Tibial nerve (tissue), 4 donors: ENCODE results near the gene ATXN10. TPM values are rescaled to one million over a fixed set of nuclear protein-coding genes. Genes with fewer than 3 reads are reported as not detected.

Source experiments
- DNase-seq, 2 donors: peaks; one replicate each; pipeline ENCODE4 v3.0.0-alpha.2; 2019; ENCODE audit warnings: low spot score in 2 of 2
- H3K27ac ChIP-seq, 4 donors: fragments of 200-600 bp; sonication (generic) in 3 of 4; one replicate each; pipeline ENCODE4 v1.5.1; 2017 to 2019; ENCODE audit warnings: mild to moderate bottlenecking in 1 of 4
- H3K27me3 ChIP-seq, 2 donors: fragments of 200-600 bp; sonication (generic) in 1 of 2; one replicate each; pipeline versions ENCODE4 v1.5.1 to v1.6.0; 2017 to 2019
- H3K36me3 ChIP-seq, 3 donors: fragments of 200-600 bp; sonication (generic); one replicate each; pipeline ENCODE4 v1.5.1; 2018 to 2019
- H3K4me1 ChIP-seq, 4 donors: fragments of 200-600 bp; sonication (generic) in 3 of 4; one replicate each; pipeline ENCODE4 v1.5.1; 2017 to 2019
- H3K4me3 ChIP-seq, 4 donors: fragments of 200-600 bp; sonication (generic) in 3 of 4; one replicate each; pipeline ENCODE4 v1.5.1; 2017 to 2019; ENCODE audit warnings: mild to moderate bottlenecking in 1 of 4, moderate library complexity in 1 of 4
- H3K9me3 ChIP-seq, 4 donors: fragments of 200-600 bp; sonication (generic) in 3 of 4; one replicate each; pipeline ENCODE4 v1.5.1; 2017 to 2019
- CTCF ChIP-seq, 5 experiments: fragments of 200-600 bp in 3 of 5; fragments of 450-650 bp in 2 of 5; sonication (generic) in 3 of 5; IDR thresholded peaks; one replicate each; pipeline ENCODE4 v1.5.1; 2016 to 2019; ENCODE audit warnings: antibody characterized with exemption in 5 of 5, mild to moderate bottlenecking in 3 of 5, moderate library complexity in 2 of 5
- EP300 ChIP-seq, 2 donors: sonication (generic); formaldehyde crosslinking; IDR thresholded peaks; one replicate each; pipeline ENCODE4 v1.6.1; 2017; ENCODE audit warnings: antibody characterized with exemption in 2 of 2, mild to moderate bottlenecking in 1 of 2
- POLR2A ChIP-seq, 2 donors: fragments of 450-650 bp; IDR thresholded peaks; one replicate each; pipeline ENCODE4 v1.6.1; 2017; ENCODE audit warnings: antibody characterized with exemption in 2 of 2, mild to moderate bottlenecking in 2 of 2, moderate library complexity in 2 of 2
- WGBS, 2 donors: methylation state at CpG; one replicate each; pipeline ENCODE4 v1.1.5; 2018; 5-methylcytosine and 5-hydroxymethylcytosine counted together
- total RNA-seq, 4 donors: library from RNA; depleted of rRNA; stranded (reverse); fragments of >200 nt; gene quantifications; one replicate each; pipeline ENCODE4 v1.1.0, GENCODE V29; 2016

ATXN10 gene
- total RNA-seq, 4 donors from 2014 or later: 163 to 197 (median 178) TPM

GRCh38 chr22:45819305-45819704 lies 147.7 kb downstream of the ATXN10 start:
- Histone ChIP-seq H3K27ac (no peak overlapping the region), H3K4me1 (peaks cover 0 to 16% (median 7%) of the 10 kb centered on the region in 4 donors), H3K9me3 (no peaks in the 10 kb centered on the region), H3K4me3 (no peak overlapping the region), H3K27me3 (no peaks in the 10 kb centered on the region), H3K36me3 (peaks cover 0 to 26% (median 0%) of the 10 kb centered on the region in 3 donors)
- DNase-seq: no peak
- no peak for TF ChIP-seq POLR2A (IDR thresholded peaks at IDR 0.05)
- TF ChIP-seq EP300 (IDR thresholded peaks at IDR 0.05): no peak
- TF ChIP-seq CTCF (IDR thresholded peaks at IDR 0.05): no peak
- WGBS, 2 donors: 90 to 94% methylated on average over 5 of the region's 5 CpGs

- 77 to 81% methylated on average over 6 of the region's 6 CpGs for WGBS, 2 donors
Observed at GRCh38 chr22:45823336-45823735, 151.7 kb downstream of the ATXN10 start.

GRCh38 chr22:45826520-45826919 lies 154.9 kb downstream of the ATXN10 start:
- 66 to 86% methylated on average over 2 of the region's 2 CpGs for WGBS, 2 donors
- no peak for DNase-seq

More at GRCh38 chr22:45823336-45823735, 151.7 kb downstream of the ATXN10 start:
- Histone ChIP-seq H3K9me3 (no peaks in the 10 kb centered on the region), H3K4me3 (no peak overlapping the region), H3K36me3 (peaks cover 0 to 12% (median 0%) of the 10 kb centered on the region in 3 donors), H3K4me1 (peaks cover 0 to 7% (median 5%) of the 10 kb centered on the region in 4 donors), H3K27me3 (no peaks in the 10 kb centered on the region), H3K27ac (no peak overlapping the region)
- no peak for TF ChIP-seq EP300 (IDR thresholded peaks at IDR 0.05)
- TF ChIP-seq POLR2A (IDR thresholded peaks at IDR 0.05): no peak
- no peak for TF ChIP-seq CTCF (IDR thresholded peaks at IDR 0.05)
- DNase-seq: no peak

GRCh38 chr22:45828841-45829240 lies 157.2 kb downstream of the ATXN10 start:
- H3K36me3 ChIP-seq: peaks cover 0 to 18% (median 0%) of the 10 kb centered on the region in 3 donors
- no peak overlapping the region for H3K27ac ChIP-seq
- no peaks in the 10 kb centered on the region for H3K27me3 ChIP-seq
- no peak for DNase-seq
- TF ChIP-seq EP300 (IDR thresholded peaks at IDR 0.05): no peak
- TF ChIP-seq POLR2A (IDR thresholded peaks at IDR 0.05): no peak
- TF ChIP-seq CTCF (IDR thresholded peaks at IDR 0.05): no peak
- H3K4me1 ChIP-seq: no peaks in the 10 kb centered on the region
- WGBS, 2 donors: 88 to 96% methylated on average over 1 of the region's 1 CpG
- no peaks in the 10 kb centered on the region for H3K9me3 ChIP-seq
- H3K4me3 ChIP-seq: no peak overlapping the region

More at GRCh38 chr22:45826520-45826919, 154.9 kb downstream of the ATXN10 start:
- no peaks in the 10 kb centered on the region for H3K27me3 ChIP-seq
- no peak overlapping the region for H3K4me3 ChIP-seq
- no peaks in the 10 kb centered on the region for H3K9me3 ChIP-seq
- no peak overlapping the region for H3K27ac ChIP-seq
- H3K4me1 ChIP-seq: no peaks in the 10 kb centered on the region
- H3K36me3 ChIP-seq: peaks cover 0 to 12% (median 0%) of the 10 kb centered on the region in 3 donors
- TF ChIP-seq POLR2A (IDR thresholded peaks at IDR 0.05): no peak
- TF ChIP-seq EP300 (IDR thresholded peaks at IDR 0.05): no peak
- TF ChIP-seq CTCF (IDR thresholded peaks at IDR 0.05): no peak

- no peaks in the 10 kb centered on the region for H3K27me3 ChIP-seq
- 64 to 87% methylated on average over 3 of the region's 3 CpGs for WGBS, 2 donors
- H3K4me3 ChIP-seq: no peak overlapping the region
- DNase-seq: no peak
- H3K27ac ChIP-seq: no peak overlapping the region
- no peaks in the 10 kb centered on the region for H3K9me3 ChIP-seq
- TF ChIP-seq CTCF (IDR thresholded peaks at IDR 0.05): no peak
- H3K4me1 ChIP-seq: no peaks in the 10 kb centered on the region
- peaks cover 0 to 14% (median 0%) of the 10 kb centered on the region in 3 donors for H3K36me3 ChIP-seq
Observed at GRCh38 chr22:45830531-45831245, 159.1 kb downstream of the ATXN10 start.
